IMR-90 (cell line): ENCODE results near the gene HLA-DMB.

Experiments used
- CEBPB ChIP-seq: IDR thresholded peaks from 2 replicates; pipeline ENCODE4 v1.6.1; 2012; ENCODE audit warnings: low read depth, low read length, improper control_type of control experiment
- CTCF ChIP-seq: conservative IDR thresholded peaks from 2 replicates; pipeline ENCODE4 v1.5.1; 2012; ENCODE audit warnings: mild to moderate bottlenecking, low read depth, low read length, improper control_type of control experiment
- MAFK ChIP-seq: IDR thresholded peaks from 2 replicates; pipeline ENCODE4 v1.6.1; 2012; ENCODE audit warnings: low read depth, low read length, improper control_type of control experiment
- POLR2A ChIP-seq: IDR thresholded peaks from 2 replicates; pipeline ENCODE4 v1.6.1; 2012; ENCODE audit warnings: mild to moderate bottlenecking, low read depth, low read length
- RAD21 ChIP-seq: IDR thresholded peaks from 2 replicates; pipeline ENCODE4 v1.6.1; 2012; ENCODE audit warnings: low read length, improper control_type of control experiment
- RFX5 ChIP-seq: IDR thresholded peaks from 2 replicates; pipeline ENCODE4 v1.8.0; 2012; ENCODE audit warnings: low read depth, mild to moderate bottlenecking, low read length, moderate library complexity
- SMC3 ChIP-seq: fragments of 150-350 bp; IDR thresholded peaks from 2 replicates; pipeline ENCODE4 v1.6.1; 2016; ENCODE audit warnings: low read depth, mild to moderate bottlenecking, antibody characterized with exemption, low read length, moderate library complexity
- TF ChIP-seq, protein P1 (sequence below): fragments of 150-350 bp; IDR thresholded peaks from 2 replicates; pipeline ENCODE4 v1.6.1; 2017; ENCODE audit warnings: mild to moderate bottlenecking, antibody characterized with exemption, low read length, low read depth
- TF ChIP-seq, protein P2 (sequence below): fragments of 150-350 bp; IDR thresholded peaks from 2 replicates; pipeline ENCODE4 v1.6.1; 2016; ENCODE audit warnings: low read depth, mild to moderate bottlenecking, low read length, moderate library complexity, borderline replicate concordance

- TF ChIP-seq CTCF, result no peak
- no peak for TF ChIP-seq MAFK
- TF ChIP-seq POLR2A, result no peak
- TF ChIP-seq, protein P1, sequence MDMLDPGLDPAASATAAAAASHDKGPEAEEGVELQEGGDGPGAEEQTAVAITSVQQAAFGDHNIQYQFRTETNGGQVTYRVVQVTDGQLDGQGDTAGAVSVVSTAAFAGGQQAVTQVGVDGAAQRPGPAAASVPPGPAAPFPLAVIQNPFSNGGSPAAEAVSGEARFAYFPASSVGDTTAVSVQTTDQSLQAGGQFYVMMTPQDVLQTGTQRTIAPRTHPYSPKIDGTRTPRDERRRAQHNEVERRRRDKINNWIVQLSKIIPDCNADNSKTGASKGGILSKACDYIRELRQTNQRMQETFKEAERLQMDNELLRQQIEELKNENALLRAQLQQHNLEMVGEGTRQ, result no peak
- no peak for TF ChIP-seq SMC3
- no peak for TF ChIP-seq RAD21
- TF ChIP-seq, protein P2, sequence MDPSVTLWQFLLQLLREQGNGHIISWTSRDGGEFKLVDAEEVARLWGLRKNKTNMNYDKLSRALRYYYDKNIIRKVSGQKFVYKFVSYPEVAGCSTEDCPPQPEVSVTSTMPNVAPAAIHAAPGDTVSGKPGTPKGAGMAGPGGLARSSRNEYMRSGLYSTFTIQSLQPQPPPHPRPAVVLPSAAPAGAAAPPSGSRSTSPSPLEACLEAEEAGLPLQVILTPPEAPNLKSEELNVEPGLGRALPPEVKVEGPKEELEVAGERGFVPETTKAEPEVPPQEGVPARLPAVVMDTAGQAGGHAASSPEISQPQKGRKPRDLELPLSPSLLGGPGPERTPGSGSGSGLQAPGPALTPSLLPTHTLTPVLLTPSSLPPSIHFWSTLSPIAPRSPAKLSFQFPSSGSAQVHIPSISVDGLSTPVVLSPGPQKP, result no peak
- TF ChIP-seq RFX5, result no peak
- TF ChIP-seq CEBPB, result no peak
These were observed 463 bp upstream of the HLA-DMB start for GRCh38 chr6:32941214-32941768.
